KG1 (cell line): ENCODE data around the gene LRRIQ4.

Source experiments
- DNase-seq: peaks from one replicate; lab custom pipeline; 2025; lab: John Stamatoyannopoulos, UW

The LRRIQ4 gene

GRCh38 chr3:169809230-169809795, 3.4 kb upstream of the LRRIQ4 start:
- DNase-seq = no peak

- DNase-seq = no peak
Observed at GRCh38 chr3:169811631-169812331, 889 bp upstream of the LRRIQ4 start.

- DNase-seq = no peak
Observed at GRCh38 chr3:169813278-169813677, 608 bp downstream of the LRRIQ4 start.

DNA sequence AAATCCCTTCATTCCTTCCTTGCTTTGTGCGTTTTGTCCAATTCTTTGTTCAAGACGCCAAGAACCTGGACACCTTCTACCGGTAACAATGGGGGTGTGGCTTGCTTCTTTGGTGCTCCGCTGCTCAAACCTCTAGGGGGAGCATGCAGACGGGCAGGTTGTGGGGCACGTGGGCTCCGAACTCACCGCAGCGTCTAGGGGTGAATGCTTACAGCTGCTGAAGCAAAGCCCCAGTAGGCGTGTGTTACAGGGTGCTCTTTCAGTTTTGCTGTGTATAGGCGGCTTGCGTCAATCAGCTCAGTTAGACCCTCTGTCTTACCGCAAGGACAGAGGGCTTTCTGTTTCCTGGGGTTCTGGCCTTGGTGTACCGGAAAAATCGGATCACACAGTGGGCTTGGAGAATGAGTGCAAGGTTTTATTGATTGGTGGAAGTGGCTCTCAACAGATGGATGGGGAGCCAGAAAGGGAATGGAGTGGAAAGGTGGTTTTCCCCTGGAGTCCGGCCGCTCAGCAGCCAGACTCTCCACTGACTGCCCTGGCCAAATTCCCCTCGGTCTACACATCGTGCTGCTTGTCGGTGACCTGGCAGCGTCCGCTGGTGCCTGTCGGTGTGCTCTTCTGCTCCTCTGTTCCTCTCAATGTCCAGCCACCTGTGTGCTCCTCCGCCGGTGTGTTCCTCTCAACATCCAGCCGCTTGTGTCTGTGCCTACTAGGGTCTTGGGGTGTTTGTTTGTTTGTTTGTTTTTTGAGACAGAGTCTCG, 1.3 kb downstream of the LRRIQ4 start:
- no peak for DNase-seq

- DNase-seq = no peak
Observed at GRCh38 chr3:169815590-169816150, 3.0 kb downstream of the LRRIQ4 start.

DNA sequence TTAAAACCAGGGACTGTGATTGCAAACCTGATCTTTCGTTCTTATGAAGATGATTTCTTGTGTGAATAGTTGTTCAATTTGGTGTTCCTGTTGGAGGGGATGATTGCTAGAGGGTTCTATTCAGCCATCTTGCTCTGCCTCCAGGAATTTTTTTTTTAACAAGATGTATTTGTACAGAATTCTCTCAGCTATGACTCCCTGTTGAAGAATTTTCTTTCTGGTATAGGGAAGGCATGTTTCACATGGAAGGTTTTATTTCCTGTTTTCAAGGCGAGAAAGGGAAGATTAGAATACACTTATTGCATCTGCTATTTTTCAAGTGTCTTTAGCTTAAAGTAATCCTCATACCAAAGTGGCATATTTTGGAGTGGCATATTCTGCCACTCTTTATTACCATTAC, 5.6 kb downstream of the LRRIQ4 start:
- DNase-seq = no peak

DNA sequence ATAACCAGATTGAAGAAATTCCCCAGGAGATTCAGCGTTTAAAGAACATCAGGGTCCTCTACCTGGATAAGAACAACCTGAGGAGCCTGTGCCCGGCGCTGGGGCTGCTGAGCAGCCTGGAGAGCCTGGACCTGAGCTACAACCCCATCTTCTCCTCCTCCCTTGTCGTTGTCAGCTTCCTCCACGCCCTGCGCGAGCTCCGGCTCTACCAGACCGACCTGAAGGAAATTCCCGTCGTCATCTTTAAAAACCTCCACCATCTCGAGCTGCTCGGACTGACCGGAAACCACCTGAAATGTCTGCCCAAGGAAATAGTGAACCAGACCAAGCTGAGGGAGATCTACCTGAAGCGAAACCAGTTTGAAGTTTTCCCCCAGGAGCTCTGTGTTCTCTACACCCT, 9.4 kb downstream of the LRRIQ4 start:
- DNase-seq = no peak

GRCh38 chr3:169822540-169822939, 9.9 kb downstream of the LRRIQ4 start:
- no peak for DNase-seq

GRCh38 chr3:169822983-169823382, 10.3 kb downstream of the LRRIQ4 start:
- no peak for DNase-seq

- DNase-seq = no peak
Observed at GRCh38 chr3:169825316-169825715, 12.6 kb downstream of the LRRIQ4 start.

GRCh38 chr3:169827712-169828111, 15.0 kb downstream of the LRRIQ4 start:
- DNase-seq = no peak

GRCh38 chr3:169835533-169835932, 22.9 kb downstream of the LRRIQ4 start:
- DNase-seq = no peak

GRCh38 chr3:169836078-169836941, 23.6 kb downstream of the LRRIQ4 start:
- no peak for DNase-seq

DNA sequence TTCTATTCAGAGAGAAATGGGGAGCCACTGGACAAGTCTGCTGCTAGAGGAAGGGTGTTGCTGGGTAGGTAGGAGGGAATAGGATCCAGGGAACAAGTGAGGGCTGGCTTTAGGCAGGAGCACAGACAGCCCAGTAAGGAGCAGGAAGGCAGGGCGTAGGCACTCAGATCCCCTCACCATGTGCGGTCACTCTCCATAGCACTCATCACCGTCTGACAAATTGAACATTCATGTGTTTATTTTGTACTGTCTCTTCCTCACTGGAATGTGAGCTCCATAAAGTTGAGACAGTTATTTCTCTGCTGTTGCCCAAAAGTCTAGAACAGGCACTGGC, 24.2 kb downstream of the LRRIQ4 start:
- no peak for DNase-seq

GRCh38 chr3:169838511-169839030, 25.9 kb downstream of the LRRIQ4 start:
- DNase-seq = no peak

GRCh38 chr3:169841171-169841570, 28.5 kb downstream of the LRRIQ4 start:
- no peak for DNase-seq

GRCh38 chr3:169842960-169843359, 30.3 kb downstream of the LRRIQ4 start:
- DNase-seq = no peak

- DNase-seq = no peak
Observed at GRCh38 chr3:169846458-169847193, 34.0 kb downstream of the LRRIQ4 start.

DNA sequence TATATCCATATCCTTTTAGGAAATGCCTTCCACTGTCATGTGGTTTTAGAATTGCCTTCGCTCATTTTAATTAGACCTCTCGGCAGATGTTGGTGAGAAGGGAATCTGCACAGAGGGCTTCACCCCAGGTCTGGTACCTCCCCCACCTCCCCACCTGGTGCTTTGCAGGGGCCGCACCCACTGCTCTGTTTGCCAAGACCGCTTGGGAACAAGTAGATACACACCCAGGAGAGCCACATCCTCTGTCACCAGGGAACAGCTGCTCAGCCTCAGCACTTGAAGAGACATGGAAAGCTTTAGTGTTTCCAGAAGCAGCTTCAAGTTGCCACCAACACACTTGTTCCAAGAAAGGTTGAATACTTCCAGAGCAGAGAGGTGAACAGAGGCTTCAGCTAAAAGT, 35.2 kb downstream of the LRRIQ4 start:
- DNase-seq = no peak

- DNase-seq = no peak
Observed at GRCh38 chr3:169848741-169849140, 36.1 kb downstream of the LRRIQ4 start.

GRCh38 chr3:169850618-169851017, 37.9 kb downstream of the LRRIQ4 start:
- DNase-seq = no peak
